ENCODE data around the gene PIP4K2A.

DNA sequence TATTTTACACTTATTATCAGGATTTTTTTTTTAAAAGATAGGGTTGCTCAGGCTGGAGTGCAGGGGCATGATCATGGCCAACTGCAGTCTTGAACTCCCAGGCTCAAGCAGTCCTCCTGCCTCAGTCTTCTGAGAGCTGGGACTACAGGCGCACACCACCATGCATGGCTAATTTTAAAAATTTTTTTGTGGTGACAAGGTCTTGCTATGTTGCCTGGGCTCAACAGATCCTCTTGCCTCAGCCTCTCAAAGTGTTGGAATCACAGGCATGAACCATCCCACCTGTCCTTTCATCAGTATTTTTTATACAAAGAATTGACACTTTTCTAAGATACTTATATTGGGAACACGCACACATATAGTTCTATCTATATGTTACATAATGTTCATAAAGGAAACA, 99.3 kb downstream of the PIP4K2A start:
- TF ChIP-seq, protein P1, sequence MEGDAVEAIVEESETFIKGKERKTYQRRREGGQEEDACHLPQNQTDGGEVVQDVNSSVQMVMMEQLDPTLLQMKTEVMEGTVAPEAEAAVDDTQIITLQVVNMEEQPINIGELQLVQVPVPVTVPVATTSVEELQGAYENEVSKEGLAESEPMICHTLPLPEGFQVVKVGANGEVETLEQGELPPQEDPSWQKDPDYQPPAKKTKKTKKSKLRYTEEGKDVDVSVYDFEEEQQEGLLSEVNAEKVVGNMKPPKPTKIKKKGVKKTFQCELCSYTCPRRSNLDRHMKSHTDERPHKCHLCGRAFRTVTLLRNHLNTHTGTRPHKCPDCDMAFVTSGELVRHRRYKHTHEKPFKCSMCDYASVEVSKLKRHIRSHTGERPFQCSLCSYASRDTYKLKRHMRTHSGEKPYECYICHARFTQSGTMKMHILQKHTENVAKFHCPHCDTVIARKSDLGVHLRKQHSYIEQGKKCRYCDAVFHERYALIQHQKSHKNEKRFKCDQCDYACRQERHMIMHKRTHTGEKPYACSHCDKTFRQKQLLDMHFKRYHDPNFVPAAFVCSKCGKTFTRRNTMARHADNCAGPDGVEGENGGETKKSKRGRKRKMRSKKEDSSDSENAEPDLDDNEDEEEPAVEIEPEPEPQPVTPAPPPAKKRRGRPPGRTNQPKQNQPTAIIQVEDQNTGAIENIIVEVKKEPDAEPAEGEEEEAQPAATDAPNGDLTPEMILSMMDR (IDR thresholded peaks at IDR 0.05) = no peak
- no peak for TF ChIP-seq POLR2AphosphoS5 (IDR thresholded peaks at IDR 0.05)

Measured in breast epithelium (tissue), 3 donors.